ENCODE data around the gene PSD2.
A peak's percentile ranks its signal among the peaks of the same experiment; 100 is the strongest.

The PSD2 gene

DNA sequence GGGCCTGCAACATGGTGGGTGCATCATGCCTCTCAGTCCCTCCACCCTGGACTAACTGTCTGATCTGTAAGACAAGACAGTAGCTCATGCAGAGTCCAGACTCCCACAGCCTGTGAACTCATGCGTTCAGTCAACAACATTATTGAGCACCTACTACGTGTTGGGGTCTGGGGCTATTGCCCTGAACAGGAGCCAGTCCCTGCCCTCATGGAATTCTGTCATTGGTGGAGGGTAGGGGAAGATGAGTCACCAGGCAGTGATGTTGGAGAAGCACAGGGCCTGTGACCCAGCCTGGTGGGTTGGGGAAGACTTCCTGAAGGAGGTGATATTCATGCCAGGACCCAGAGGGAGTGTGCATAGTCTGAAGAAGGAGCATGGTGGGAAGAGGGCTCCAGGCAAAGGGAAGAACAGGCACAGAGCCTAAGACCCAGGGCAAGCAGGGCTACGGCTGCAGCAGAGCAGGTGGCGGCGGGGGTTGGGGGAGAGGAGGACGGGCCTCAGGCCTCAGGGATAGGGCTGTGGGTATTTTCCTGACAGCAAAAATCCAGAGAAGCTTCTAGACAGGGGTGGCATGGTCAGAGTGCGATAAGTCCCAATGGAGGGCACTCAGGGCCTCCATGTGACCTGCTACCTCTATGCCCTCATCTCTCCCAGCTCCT, 26.7 kb upstream of the PSD2 start:
- TF ChIP-seq, protein P1, sequence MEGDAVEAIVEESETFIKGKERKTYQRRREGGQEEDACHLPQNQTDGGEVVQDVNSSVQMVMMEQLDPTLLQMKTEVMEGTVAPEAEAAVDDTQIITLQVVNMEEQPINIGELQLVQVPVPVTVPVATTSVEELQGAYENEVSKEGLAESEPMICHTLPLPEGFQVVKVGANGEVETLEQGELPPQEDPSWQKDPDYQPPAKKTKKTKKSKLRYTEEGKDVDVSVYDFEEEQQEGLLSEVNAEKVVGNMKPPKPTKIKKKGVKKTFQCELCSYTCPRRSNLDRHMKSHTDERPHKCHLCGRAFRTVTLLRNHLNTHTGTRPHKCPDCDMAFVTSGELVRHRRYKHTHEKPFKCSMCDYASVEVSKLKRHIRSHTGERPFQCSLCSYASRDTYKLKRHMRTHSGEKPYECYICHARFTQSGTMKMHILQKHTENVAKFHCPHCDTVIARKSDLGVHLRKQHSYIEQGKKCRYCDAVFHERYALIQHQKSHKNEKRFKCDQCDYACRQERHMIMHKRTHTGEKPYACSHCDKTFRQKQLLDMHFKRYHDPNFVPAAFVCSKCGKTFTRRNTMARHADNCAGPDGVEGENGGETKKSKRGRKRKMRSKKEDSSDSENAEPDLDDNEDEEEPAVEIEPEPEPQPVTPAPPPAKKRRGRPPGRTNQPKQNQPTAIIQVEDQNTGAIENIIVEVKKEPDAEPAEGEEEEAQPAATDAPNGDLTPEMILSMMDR (IDR thresholded peaks at IDR 0.05; ENCODE audit: low read depth, low read length, missing control alignments) = no peak
- no peak for DNase-seq (ENCODE audit: low read depth)
- in situ Hi-C loops (cut with HindIII; ENCODE audit: low sequenced_read_pairs) = no loop called here
- H3K4me3 ChIP-seq (ENCODE audit: low read depth, low read length) = no peak overlapping the region

DNA sequence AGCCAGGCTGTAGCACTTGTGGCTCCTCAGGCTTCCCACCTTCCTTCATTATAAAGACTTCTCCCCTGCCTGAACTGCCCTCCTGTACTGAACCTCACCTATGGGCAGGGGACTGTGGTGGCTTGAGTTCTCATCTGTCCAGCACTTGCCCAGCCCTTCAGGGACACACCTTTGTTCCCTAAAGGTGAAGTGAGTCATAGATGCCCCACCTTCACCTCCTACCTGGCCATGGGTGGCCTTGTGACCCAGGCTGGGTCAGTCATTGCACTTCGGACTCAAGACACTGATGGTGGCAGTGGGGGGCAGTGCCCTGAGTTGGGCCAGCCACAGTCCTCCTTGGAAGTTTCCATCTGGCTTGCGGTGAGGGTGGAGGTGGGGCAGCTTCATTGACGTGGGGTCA, 26.1 kb upstream of the PSD2 start:
- DNase-seq (ENCODE audit: low read depth) = no peak
- no peak overlapping the region for H3K4me3 ChIP-seq (ENCODE audit: low read depth, low read length)
- TF ChIP-seq, protein P1 (IDR thresholded peaks at IDR 0.05; ENCODE audit: low read depth, low read length, missing control alignments) = no peak
- in situ Hi-C loops (cut with HindIII; ENCODE audit: low sequenced_read_pairs) = no loop called here

DNA sequence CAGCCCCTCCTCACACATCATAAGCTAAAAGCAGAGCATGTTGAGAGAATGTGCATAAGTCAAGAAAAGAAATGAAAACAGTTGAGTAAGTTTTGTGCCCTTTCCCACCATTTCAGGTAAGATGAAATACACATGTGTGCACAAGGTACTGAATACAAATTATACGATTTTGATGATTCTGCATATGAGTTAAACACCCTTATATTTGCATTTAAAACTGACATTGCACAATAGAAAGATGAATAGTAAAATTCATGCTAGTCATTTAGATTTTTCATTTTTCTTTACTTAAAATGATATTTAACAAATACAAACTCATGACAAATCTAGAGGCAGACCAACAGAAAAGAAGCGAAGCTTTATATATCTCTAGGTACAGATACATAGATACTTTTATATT, 24.9 kb upstream of the PSD2 start:
- DNase-seq (ENCODE audit: low read depth) = no peak
- in situ Hi-C loops (cut with HindIII; ENCODE audit: low sequenced_read_pairs) = loop anchor here (5.0 kb wide), 1 partner anchor 138 kb away; no protein-coding TSS in a partner anchor
- TF ChIP-seq, protein P1 (IDR thresholded peaks at IDR 0.05; ENCODE audit: low read depth, low read length, missing control alignments) = no peak
- H3K4me3 ChIP-seq (ENCODE audit: low read depth, low read length) = no peak overlapping the region

DNA sequence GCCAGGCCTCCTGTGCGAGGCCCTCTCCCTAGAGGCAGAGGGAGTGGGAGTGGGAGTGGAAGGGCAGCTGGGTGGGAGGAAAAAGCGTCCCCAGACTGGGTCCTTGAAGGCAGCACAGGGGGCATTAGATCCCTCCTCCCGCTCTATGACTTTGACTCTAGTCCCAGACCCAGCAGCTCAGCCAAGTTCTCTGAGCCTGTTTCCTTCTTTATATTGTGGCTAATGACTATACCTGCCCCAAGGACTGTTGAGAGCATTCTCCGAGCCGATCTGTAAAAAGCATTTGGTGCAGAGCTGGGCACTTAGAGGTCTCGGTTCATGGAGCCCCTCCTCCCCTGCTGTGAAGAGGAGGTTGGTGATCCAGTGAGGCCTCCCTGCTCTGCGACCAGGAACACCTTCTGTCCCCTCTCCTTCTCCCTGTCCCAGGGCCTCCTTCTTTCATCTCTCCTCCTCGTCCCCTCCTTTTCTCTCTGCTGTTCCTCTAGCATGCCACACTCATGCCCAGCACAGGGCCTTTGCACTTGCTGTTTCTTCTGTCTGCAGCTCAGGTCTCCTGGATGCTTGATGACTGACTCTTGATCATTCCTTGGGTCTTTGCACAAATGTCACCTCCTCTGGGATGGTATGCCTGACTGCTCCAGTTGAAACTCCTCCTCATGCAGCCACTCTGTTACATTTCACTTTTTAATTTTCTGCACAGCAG, 23.4 kb upstream of the PSD2 start:
- in situ Hi-C loops (cut with HindIII; ENCODE audit: low sequenced_read_pairs) = loop anchor here (5.0 kb wide), 1 partner anchor 140 kb away; no protein-coding TSS in a partner anchor
- no peak for DNase-seq (ENCODE audit: low read depth)
- TF ChIP-seq, protein P1 (IDR thresholded peaks at IDR 0.05; ENCODE audit: low read depth, low read length, missing control alignments) = no peak
- no peak overlapping the region for H3K4me3 ChIP-seq (ENCODE audit: low read depth, low read length)

DNA sequence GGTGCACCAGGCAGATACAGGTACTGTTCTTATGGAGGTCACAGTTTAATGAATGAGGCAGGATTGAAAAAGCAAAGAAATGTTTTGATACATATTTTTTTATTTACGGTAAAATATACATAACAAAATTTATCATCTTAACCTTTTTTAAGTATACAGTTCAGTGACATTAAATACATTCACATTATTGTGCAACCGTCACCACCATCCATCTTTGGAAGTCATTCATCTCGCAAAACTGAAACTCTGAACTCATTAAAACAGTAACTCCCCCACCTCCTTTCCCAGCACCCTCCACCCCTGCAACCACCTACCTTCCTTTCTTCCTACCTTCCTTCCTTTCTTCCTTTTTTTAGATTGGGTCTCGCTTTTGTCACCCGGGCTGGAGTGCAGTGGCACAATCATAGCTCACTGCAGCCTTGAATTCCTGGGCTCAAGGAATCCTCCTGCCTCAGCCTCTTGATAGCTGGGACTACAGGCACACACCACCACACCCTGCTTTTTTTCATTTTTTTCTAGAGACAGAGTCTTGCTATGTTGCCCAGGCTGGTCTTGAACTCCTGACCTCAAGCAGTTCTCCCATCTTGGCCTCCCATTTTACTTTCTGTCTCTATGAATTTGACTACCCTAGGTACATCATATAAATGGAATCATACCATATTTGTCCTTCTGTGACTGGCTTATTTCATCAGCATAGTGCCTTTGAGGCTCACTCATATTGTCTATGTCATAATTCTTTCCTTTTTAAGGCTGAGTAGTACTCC, 22.5 kb upstream of the PSD2 start:
- in situ Hi-C loops (cut with HindIII; ENCODE audit: low sequenced_read_pairs) = loop anchor here (5.0 kb wide), 1 partner anchor 141 kb away; no protein-coding TSS in a partner anchor
- DNase-seq (ENCODE audit: low read depth) = no peak
- TF ChIP-seq, protein P1 (IDR thresholded peaks at IDR 0.05; ENCODE audit: low read depth, low read length, missing control alignments) = no peak
- no peak overlapping the region for H3K4me3 ChIP-seq (ENCODE audit: low read depth, low read length)

DNA sequence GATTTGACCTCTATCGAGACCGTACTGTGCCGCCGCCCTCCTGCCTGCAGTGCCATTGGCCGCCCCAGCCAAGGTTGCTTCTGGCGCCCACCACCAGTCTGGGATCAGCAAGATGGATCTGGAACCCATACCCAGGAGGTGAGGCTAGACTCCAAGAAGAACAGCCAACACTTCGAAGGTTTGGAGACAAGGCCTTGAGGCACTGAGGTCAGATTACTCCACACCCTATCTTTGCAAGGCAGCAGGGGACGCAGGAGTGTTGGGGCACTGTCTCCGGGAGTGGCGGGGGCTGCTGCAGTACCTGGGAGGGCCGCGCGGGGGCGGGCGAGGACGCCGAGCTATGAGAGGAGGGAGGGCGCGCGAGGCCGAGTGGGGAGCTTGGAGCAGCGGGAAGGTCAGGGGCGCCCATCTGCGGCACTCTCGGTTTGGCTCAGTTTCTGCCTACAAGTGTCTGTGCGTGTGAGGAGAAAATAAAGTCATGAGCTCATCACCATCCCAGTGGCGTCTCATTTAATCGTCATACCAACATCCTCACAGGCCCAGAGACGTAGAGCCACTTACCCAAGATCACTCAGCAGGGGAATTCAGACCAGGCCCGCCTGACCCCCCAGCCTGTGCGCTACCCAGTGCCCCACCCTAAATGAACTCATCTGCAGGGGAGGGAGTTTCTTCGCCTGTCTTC, 20.5 kb upstream of the PSD2 start:
- TF ChIP-seq, protein P1 (IDR thresholded peaks at IDR 0.05; ENCODE audit: low read depth, low read length, missing control alignments) = peak; percentile 92
- no peak for DNase-seq (ENCODE audit: low read depth)
- in situ Hi-C loops (cut with HindIII; ENCODE audit: low sequenced_read_pairs) = loop anchor here (5.0 to 25.0 kb wide), 2 partner anchors 143 to 187 kb away; no protein-coding TSS in a partner anchor
- H3K4me3 ChIP-seq (ENCODE audit: low read depth, low read length) = no peak overlapping the region

Data from astrocyte of the cerebellum (primary cell).